ENCODE results near the gene BACH2. TPM values are rescaled to one million over a fixed set of nuclear protein-coding genes. Genes with fewer than 3 reads are reported as not detected.

Gene BACH2
- total RNA-seq, 1 donor: 0.27 TPM

DNA sequence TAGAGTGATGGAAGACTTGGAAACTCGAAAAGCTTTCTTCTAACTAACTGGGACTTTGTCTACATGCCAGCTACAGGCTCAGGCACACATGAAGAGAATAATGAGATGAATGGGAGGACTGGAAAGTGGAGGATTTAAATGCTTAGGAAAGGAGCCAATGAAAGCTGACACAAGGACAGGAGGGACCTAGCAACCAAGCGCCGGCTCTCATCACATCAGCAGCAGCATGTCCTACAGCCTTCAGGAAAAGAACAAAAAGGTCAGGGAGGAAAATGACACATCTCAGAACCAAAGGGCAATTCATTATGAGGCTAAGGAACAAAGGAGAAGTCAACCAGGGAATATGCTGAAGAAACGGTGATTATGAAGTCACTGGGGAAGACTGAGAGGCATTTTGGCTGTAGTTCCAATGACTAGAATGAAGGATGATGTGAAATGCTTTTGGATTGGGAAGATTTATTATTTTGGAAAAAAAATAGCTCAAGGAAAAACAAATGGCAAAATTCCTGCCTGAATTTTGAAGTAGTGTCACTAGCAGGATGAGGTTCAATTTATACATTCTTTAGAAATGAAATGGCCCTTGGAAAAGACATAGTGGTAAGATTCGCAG lies 5.7 kb downstream of the BACH2 start:
- DNase-seq (ENCODE audit: low read depth): no peak
- TF ChIP-seq, protein P1, sequence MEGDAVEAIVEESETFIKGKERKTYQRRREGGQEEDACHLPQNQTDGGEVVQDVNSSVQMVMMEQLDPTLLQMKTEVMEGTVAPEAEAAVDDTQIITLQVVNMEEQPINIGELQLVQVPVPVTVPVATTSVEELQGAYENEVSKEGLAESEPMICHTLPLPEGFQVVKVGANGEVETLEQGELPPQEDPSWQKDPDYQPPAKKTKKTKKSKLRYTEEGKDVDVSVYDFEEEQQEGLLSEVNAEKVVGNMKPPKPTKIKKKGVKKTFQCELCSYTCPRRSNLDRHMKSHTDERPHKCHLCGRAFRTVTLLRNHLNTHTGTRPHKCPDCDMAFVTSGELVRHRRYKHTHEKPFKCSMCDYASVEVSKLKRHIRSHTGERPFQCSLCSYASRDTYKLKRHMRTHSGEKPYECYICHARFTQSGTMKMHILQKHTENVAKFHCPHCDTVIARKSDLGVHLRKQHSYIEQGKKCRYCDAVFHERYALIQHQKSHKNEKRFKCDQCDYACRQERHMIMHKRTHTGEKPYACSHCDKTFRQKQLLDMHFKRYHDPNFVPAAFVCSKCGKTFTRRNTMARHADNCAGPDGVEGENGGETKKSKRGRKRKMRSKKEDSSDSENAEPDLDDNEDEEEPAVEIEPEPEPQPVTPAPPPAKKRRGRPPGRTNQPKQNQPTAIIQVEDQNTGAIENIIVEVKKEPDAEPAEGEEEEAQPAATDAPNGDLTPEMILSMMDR (IDR thresholded peaks at IDR 0.05; ENCODE audit: insufficient read depth, low read length): no peak
- no peak overlapping the region for H3K4me3 ChIP-seq (ENCODE audit: low read depth, low read length)

DNA sequence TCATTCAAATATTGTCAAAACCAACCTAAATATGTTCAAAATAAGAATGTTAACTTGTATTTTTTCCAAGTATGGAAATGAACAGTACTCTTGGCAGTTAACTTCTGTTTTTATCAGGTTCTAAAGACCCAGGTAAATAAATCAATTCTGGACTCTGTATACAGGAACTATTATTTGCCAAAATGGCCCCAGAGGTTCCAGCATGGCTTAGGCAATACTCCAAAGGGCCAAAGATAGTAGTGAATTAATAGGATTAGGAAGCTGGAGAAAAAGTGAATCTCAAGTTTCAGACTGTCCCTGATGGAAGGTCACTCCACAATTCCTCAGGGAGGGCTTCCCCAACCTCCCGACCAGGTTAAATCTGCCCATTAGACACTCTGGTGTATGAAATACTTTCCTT lies 6.7 kb downstream of the BACH2 start:
- TF ChIP-seq, protein P1 (IDR thresholded peaks at IDR 0.05; ENCODE audit: insufficient read depth, low read length): no peak
- DNase-seq (ENCODE audit: low read depth): no peak
- H3K4me3 ChIP-seq (ENCODE audit: low read depth, low read length): no peak overlapping the region

DNA sequence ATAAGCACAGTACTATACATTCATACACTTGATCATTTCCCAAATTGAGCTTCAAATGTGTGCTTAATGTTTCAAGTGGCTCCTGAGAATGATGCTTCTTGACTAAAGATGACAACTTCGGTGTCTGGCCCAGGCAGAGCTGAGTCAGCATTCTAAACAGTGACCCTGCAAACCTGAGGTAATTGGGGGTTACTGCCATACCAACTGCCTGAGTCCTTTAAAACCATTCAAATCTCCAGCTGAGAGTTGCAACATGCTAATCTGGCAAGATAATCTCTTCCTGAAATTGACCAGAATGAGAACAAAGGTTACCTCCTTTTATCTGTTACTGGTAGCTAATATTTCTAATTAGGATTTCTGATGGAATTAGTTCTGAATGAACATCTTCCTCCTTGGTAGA lies 8.2 kb downstream of the BACH2 start:
- DNase-seq (ENCODE audit: low read depth): no peak
- TF ChIP-seq, protein P1 (IDR thresholded peaks at IDR 0.05; ENCODE audit: insufficient read depth, low read length): no peak

DNA sequence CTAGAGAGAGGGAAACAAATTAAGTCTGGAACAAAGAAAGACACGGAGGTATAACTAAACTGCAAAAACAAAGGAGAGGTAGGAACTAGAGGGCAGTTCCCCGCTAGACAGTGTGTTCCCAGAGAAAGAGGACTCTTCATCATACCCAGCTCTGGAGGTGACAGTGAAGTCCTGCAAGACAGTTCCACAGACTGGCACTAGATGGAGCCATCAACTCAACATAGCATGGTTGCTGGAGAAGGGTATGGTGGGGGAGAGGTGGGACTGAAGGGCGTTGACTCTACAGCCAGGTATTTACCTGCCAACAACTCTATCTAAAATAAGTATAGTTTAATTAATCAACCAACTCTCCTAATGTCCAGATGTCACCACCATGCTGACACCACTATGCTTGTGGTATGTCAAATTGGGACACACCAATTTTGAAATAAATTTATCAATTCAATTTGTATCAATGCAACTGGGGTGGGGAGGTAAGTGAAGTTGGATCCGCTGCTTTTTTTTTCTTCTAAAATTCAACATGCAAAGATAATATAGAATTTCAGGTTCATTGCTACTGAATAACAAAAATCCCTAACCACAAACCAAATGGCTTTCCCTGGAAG lies 9.7 kb downstream of the BACH2 start:
- TF ChIP-seq, protein P1 (IDR thresholded peaks at IDR 0.05; ENCODE audit: insufficient read depth, low read length): peak; percentile 73
- no peak overlapping the region for H3K4me3 ChIP-seq (ENCODE audit: low read depth, low read length)
- DNase-seq (ENCODE audit: low read depth): peak; percentile 27

More for the DNA sequence above, 8.2 kb downstream of the BACH2 start:
- no peak overlapping the region for H3K4me3 ChIP-seq (ENCODE audit: low read depth, low read length)

DNA sequence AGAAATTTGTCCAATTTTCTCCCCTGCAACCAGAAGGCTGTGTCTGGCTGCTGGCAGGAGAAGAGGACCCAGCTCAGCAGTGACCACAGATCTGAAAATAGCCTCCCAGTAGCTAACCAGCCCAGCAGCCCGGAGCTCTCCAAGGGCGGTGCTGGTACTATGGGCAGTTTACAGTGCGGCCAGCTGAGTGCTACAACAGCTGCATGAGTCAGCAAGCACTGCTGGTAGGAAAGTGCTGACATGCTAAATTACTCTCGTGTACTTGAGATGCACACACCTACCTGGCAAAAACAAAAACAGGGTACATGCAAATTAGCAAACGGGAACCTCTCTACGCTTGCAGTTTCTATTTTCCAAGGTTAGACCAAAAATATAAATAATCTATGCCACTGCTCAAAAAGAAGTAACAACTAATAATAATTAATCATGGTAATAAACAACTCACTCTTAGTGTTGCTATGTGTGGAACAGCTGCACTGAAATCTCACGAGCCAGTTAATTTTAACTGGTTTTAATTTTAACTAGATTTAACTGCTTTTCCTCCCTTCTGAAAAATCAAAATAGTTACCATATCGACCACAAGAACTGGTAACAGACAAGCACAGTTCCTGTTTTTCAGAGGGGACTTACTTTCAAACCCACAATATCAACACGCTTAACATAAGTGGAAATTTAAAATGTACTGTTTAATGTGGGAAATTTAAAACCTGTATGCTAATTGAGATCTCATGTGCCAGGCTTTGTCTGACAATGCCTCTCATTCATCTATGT lies 10.8 kb downstream of the BACH2 start:
- TF ChIP-seq, protein P1 (IDR thresholded peaks at IDR 0.05; ENCODE audit: insufficient read depth, low read length): no peak
- peak; percentile 87 for DNase-seq (ENCODE audit: low read depth)
- H3K4me3 ChIP-seq (ENCODE audit: low read depth, low read length): no peak overlapping the region

DNA sequence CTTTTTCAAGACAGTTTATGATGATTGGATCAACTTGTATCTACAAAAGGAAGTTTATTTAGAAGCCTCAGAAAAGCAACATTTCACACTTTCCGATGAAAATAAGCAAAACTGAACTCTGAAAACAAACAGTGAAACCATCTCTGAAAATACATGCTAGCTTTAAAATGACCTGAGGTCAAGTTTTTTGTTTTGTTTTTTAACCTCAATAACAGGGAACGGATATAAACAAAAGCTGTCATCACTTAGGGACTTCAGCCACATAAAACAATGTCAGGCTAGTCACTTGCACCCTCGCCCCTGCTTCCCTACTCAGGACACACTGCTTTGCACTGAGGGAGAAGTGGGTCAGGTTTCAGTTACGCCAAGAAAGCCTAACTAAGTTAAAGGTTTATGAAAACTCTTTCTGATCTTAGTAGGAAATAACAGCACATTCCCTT lies 11.6 kb downstream of the BACH2 start:
- TF ChIP-seq, protein P1 (IDR thresholded peaks at IDR 0.05; ENCODE audit: insufficient read depth, low read length): no peak
- DNase-seq (ENCODE audit: low read depth): no peak
- no peak overlapping the region for H3K4me3 ChIP-seq (ENCODE audit: low read depth, low read length)
